ENCODE results near the gene DAP.

DAP gene

GRCh38 chr5:10747678-10748622 lies 13.1 kb downstream of the DAP start:
- Mint-ChIP-seq H3K27ac (no peak overlapping the region), H3K4me3 (no peak overlapping the region), H3K27me3 (no peaks in the 10 kb centered on the region), H3K4me1 (ENCODE audit: low read depth) (peaks cover 5% of the 10 kb centered on the region), H3K36me3 (ENCODE audit: low read depth) (peaks cover 51% of the 10 kb centered on the region), H3K9me3 (no peaks in the 10 kb centered on the region)

GRCh38 chr5:10746711-10747110 lies 14.3 kb downstream of the DAP start:
- no peak overlapping the region for H3K27ac Mint-ChIP-seq
- H3K9me3 Mint-ChIP-seq: no peaks in the 10 kb centered on the region
- H3K36me3 Mint-ChIP-seq (ENCODE audit: low read depth): peaks cover 60% of the 10 kb centered on the region
- H3K4me1 Mint-ChIP-seq (ENCODE audit: low read depth): peaks cover 5% of the 10 kb centered on the region
- H3K4me3 Mint-ChIP-seq: no peak overlapping the region
- H3K27me3 Mint-ChIP-seq: no peaks in the 10 kb centered on the region

GRCh38 chr5:10745133-10745532 lies 15.9 kb downstream of the DAP start:
- H3K4me3 Mint-ChIP-seq: no peak overlapping the region
- H3K4me1 Mint-ChIP-seq (ENCODE audit: low read depth): peaks cover 5% of the 10 kb centered on the region
- H3K36me3 Mint-ChIP-seq (ENCODE audit: low read depth): peaks cover 76% of the 10 kb centered on the region
- no peaks in the 10 kb centered on the region for H3K27me3 Mint-ChIP-seq
- H3K27ac Mint-ChIP-seq: no peak overlapping the region
- H3K9me3 Mint-ChIP-seq: peaks cover 3% of the 10 kb centered on the region

DNA sequence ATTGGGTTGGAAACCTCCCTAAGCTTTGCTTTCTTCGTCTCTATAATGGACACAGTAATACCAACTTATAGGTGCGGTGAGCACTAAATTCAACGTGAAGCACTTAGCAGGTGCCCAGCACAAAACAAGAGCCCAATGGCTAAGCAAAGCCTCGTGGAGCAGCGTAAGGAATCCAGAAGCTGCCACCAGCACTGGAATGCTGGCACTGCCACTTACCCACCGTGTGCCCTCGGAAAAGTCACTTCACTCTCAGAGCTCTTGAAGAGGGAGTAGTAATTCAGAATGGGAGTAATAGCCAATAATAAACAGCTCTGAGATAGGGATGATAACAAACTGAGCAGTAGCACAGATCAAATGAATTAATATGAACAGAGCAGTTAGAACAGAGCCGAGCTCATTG lies 16.4 kb downstream of the DAP start:
- Mint-ChIP-seq H3K36me3 (ENCODE audit: low read depth) (peaks cover 77% of the 10 kb centered on the region), H3K4me3 (no peak overlapping the region), H3K27me3 (no peaks in the 10 kb centered on the region), H3K9me3 (peaks cover 6% of the 10 kb centered on the region), H3K4me1 (ENCODE audit: low read depth) (peaks cover 5% of the 10 kb centered on the region), H3K27ac (no peak overlapping the region)

GRCh38 chr5:10743951-10744350 lies 17.1 kb downstream of the DAP start:
- Mint-ChIP-seq H3K27me3 (no peaks in the 10 kb centered on the region), H3K4me3 (no peak overlapping the region), H3K9me3 (peaks cover 6% of the 10 kb centered on the region), H3K27ac (no peak overlapping the region), H3K36me3 (ENCODE audit: low read depth) (peaks cover 82% of the 10 kb centered on the region), H3K4me1 (ENCODE audit: low read depth) (peaks cover 5% of the 10 kb centered on the region)

DNA sequence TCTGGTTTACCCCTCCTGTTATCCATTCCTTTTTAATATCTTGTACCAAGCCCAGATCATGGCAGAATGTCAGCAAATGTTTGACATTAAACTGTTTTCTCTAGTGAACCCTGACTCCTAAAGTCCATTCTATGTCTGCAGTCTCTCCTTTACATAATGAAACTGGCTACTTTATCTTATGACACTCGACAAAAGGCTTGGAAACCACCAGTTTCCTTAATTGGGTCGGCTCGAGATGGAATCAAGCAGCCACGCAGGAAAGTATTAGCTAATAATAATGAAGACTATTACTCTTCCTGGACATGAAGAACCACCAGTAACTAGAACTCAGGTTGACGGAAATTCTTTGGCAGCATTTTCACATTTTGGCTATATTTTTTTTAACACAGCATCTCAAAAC lies 17.5 kb downstream of the DAP start:
- Mint-ChIP-seq H3K36me3 (ENCODE audit: low read depth) (peaks cover 84% of the 10 kb centered on the region), H3K4me1 (ENCODE audit: low read depth) (peaks cover 5% of the 10 kb centered on the region), H3K27me3 (no peaks in the 10 kb centered on the region), H3K27ac (no peak overlapping the region), H3K4me3 (no peak overlapping the region), H3K9me3 (peaks cover 6% of the 10 kb centered on the region)

- H3K9me3 Mint-ChIP-seq: peaks cover 6% of the 10 kb centered on the region
- H3K27me3 Mint-ChIP-seq: no peaks in the 10 kb centered on the region
- H3K4me3 Mint-ChIP-seq: no peak overlapping the region
- H3K36me3 Mint-ChIP-seq (ENCODE audit: low read depth): peaks cover 80% of the 10 kb centered on the region
- no peak overlapping the region for H3K27ac Mint-ChIP-seq
- no peaks in the 10 kb centered on the region for H3K4me1 Mint-ChIP-seq (ENCODE audit: low read depth)
Observed at GRCh38 chr5:10741661-10742060, 19.4 kb downstream of the DAP start.

- Mint-ChIP-seq H3K27ac (peak overlapping the region; percentile 64), H3K36me3 (ENCODE audit: low read depth) (peaks cover 70% of the 10 kb centered on the region), H3K4me3 (no peak overlapping the region)
Observed at GRCh38 chr5:10740384-10740783, 20.6 kb downstream of the DAP start.

GRCh38 chr5:10737880-10738279 lies 23.2 kb downstream of the DAP start:
- peaks cover 63% of the 10 kb centered on the region for H3K36me3 Mint-ChIP-seq (ENCODE audit: low read depth)
- peaks cover 6% of the 10 kb centered on the region for H3K9me3 Mint-ChIP-seq
- no peak overlapping the region for H3K4me3 Mint-ChIP-seq
- H3K4me1 Mint-ChIP-seq (ENCODE audit: low read depth): peaks cover 14% of the 10 kb centered on the region
- no peak overlapping the region for H3K27ac Mint-ChIP-seq
- no peaks in the 10 kb centered on the region for H3K27me3 Mint-ChIP-seq

More at GRCh38 chr5:10740384-10740783, 20.6 kb downstream of the DAP start:
- Mint-ChIP-seq H3K4me1 (ENCODE audit: low read depth) (peaks cover 6% of the 10 kb centered on the region), H3K9me3 (peaks cover 6% of the 10 kb centered on the region), H3K27me3 (no peaks in the 10 kb centered on the region)

- H3K36me3 Mint-ChIP-seq (ENCODE audit: low read depth): peaks cover 64% of the 10 kb centered on the region
- no peaks in the 10 kb centered on the region for H3K27me3 Mint-ChIP-seq
- peaks cover 6% of the 10 kb centered on the region for H3K9me3 Mint-ChIP-seq
- H3K4me1 Mint-ChIP-seq (ENCODE audit: low read depth): peaks cover 21% of the 10 kb centered on the region
- no peak overlapping the region for H3K27ac Mint-ChIP-seq
- H3K4me3 Mint-ChIP-seq: no peak overlapping the region
Observed at GRCh38 chr5:10736808-10737207, 24.2 kb downstream of the DAP start.

GRCh38 chr5:10736354-10736753 lies 24.7 kb downstream of the DAP start:
- no peak overlapping the region for H3K4me3 Mint-ChIP-seq
- peaks cover 6% of the 10 kb centered on the region for H3K9me3 Mint-ChIP-seq
- H3K36me3 Mint-ChIP-seq (ENCODE audit: low read depth): peaks cover 59% of the 10 kb centered on the region
- H3K4me1 Mint-ChIP-seq (ENCODE audit: low read depth): peaks cover 21% of the 10 kb centered on the region
- no peaks in the 10 kb centered on the region for H3K27me3 Mint-ChIP-seq
- no peak overlapping the region for H3K27ac Mint-ChIP-seq

GRCh38 chr5:10735569-10736276 lies 25.3 kb downstream of the DAP start:
- Mint-ChIP-seq H3K9me3 (peaks cover 6% of the 10 kb centered on the region), H3K27ac (no peak overlapping the region), H3K4me1 (ENCODE audit: low read depth) (peaks cover 21% of the 10 kb centered on the region), H3K36me3 (ENCODE audit: low read depth) (peaks cover 53% of the 10 kb centered on the region), H3K4me3 (no peak overlapping the region), H3K27me3 (no peaks in the 10 kb centered on the region)

DNA sequence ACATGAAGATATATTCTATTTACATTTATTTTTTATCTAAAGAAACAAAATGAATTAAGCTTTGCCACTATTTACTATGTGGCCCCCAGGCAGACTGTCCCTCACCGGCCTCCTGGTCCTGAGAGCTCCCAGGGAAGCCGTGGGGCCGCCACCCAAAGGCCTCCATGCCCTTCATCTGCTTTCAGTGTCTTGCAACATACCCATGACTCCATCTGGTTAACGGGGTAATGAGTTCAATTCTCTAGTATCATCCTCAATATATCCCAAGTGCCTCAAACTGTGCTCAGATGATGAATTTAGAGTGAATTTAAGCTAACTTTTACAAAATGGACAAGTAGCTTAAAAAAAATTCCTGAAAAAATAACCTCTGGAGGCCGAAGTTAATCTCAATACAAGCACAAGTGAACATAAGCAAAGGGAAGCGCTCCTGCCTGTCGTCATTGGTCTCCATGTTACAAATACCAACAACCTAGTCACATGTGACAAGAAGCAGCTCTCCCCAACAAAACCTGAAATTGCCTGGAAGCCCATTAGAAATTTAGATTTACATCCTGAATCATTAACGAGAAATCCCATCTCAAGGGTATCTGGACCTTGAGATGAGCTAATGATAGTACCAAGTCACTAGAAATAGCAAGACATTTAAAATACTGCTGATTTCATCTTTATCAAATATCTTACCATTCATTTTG lies 26.1 kb downstream of the DAP start:
- Mint-ChIP-seq H3K36me3 (ENCODE audit: low read depth) (peaks cover 46% of the 10 kb centered on the region), H3K4me1 (ENCODE audit: low read depth) (peaks cover 21% of the 10 kb centered on the region), H3K9me3 (peaks cover 2% of the 10 kb centered on the region), H3K4me3 (no peak overlapping the region), H3K27ac (no peak overlapping the region), H3K27me3 (no peaks in the 10 kb centered on the region)

DNA sequence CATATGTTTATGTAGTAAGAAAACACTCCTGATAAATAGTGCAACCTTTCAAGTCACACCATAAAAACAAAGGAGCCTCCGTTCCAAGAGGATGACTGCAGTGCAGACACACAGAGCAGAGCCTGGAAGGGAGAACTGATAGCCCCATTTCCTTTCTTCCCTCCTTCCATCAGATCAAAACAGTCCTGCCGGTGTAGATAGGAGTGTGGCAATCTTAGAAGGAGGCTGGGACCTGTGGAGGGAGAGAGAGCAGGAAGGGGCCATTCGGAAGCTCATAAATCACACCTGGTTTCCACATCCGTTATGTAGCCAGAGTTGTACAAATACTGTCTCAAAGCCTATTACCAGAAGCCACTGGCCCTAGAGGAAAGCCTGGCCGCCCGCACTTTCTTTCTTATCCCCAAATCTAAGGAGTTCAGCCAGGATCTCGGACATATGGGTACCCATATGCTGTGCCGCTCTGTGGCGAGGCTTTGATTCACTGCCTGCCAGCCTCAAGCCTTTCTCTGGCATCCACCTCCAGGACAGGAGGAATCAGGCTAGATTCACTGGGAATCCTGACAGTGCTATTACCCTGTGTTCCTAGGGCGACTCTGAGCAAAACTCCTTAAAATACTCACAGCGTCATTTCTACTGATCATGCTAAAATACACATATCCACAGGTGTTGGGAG lies 26.9 kb downstream of the DAP start:
- Mint-ChIP-seq H3K27me3 (no peaks in the 10 kb centered on the region), H3K9me3 (no peaks in the 10 kb centered on the region), H3K36me3 (ENCODE audit: low read depth) (peaks cover 40% of the 10 kb centered on the region), H3K27ac (no peak overlapping the region), H3K4me3 (no peak overlapping the region), H3K4me1 (ENCODE audit: low read depth) (peaks cover 24% of the 10 kb centered on the region)

Measured in stimulated activated naive CD8-positive, alpha-beta T cell treated with anti-CD3 and anti-CD28 coated beads, Interleukin-15, Interleukin-2, amounts not matched to agents 100 ng/mL and 50 ng/mL, for 24 hours (primary cell).